ENCODE data around the gene EFEMP1. TPM values are rescaled to one million over a fixed set of nuclear protein-coding genes. Genes with fewer than 3 reads are reported as not detected.

The EFEMP1 gene
- total and polyA plus RNA-seq, 2 of the 13 experiments (the other 11 are each of a cell fraction or from before 2014, with no cell fraction given): not detected

GRCh38 chr2:55887351-55887750 is 36.2 kb downstream of the EFEMP1 start (continued):
- TF ChIP-seq ZNF337 (CRISPR knock-in tag; IDR thresholded peaks at IDR 0.05; ENCODE audit: borderline replicate concordance, low read depth): no peak
- no peak for TF ChIP-seq KLF15 (CRISPR knock-in tag; IDR thresholded peaks at IDR 0.05; ENCODE audit: borderline replicate concordance)
- no peak for TF ChIP-seq PCBP1 (IDR thresholded peaks at IDR 0.05; ENCODE audit: borderline replicate concordance, low read depth, low read length)

GRCh38 chr2:55885944-55886281 is 37.7 kb downstream of the EFEMP1 start:
- Histone ChIP-seq H3K79me2 (ENCODE audit: insufficient read depth, low read length) (no peaks in the 10 kb centered on the region), H3K27me3 (ENCODE audit: control insufficient read depth in 1 of 2, insufficient read depth in 2 of 2, low read length in 2 of 2) (no peaks in the 10 kb centered on the region), H2AFZ (ENCODE audit: low read length) (no peak overlapping the region), H3K4me1 (ENCODE audit: insufficient read depth, low read length) (no peaks in the 10 kb centered on the region), H3K9me3 (ENCODE audit: low read length) (no peaks in the 10 kb centered on the region), H3K4me3 (replicated peaks in 1 of 3; ENCODE audit: insufficient read depth in 1 of 3, low read depth in 2 of 3, low read length in 3 of 3) (no peak overlapping the region), H3K36me3 (replicated peaks in 1 of 2; ENCODE audit: control insufficient read depth in 1 of 2, insufficient read depth in 2 of 2, low read length in 2 of 2) (no peaks in the 10 kb centered on the region; a peak in 1 of 5 replicates), H4K20me1 (ENCODE audit: insufficient read depth, low read length) (no peaks in the 10 kb centered on the region), H3K27ac (ENCODE audit: extremely low read length, insufficient read depth, low read length) (no peak overlapping the region), H3K4me2 (ENCODE audit: low read depth, low read length) (no peak overlapping the region), H3K9ac (ENCODE audit: insufficient read depth, low read depth, low read length) (no peak overlapping the region)
- intact Hi-C loops (cut with micrococcal nuclease; ENCODE audit: unreplicated experiment) (no loop called here), in situ Hi-C loops (cut with HindIII; ENCODE audit: extremely low pct_ligation_motif_present, low pct_unique_long_range_greater_than_20kb) (no loop called here)
- FAIRE-seq (no peak), ATAC-seq (no peak), DNase-seq (ENCODE audit: low spot score) (no peak)
- TF ChIP-seq ZNF224 (CRISPR knock-in tag; IDR thresholded peaks at IDR 0.05) (no peak), NR2F2 (IDR thresholded peaks at IDR 0.05; ENCODE audit: borderline replicate concordance, low read depth) (no peak), TBX2 (CRISPR knock-in tag; IDR thresholded peaks at IDR 0.05; ENCODE audit: borderline replicate concordance) (no peak), ZNF329 (CRISPR knock-in tag; IDR thresholded peaks at IDR 0.05; ENCODE audit: low read depth) (no peak), ZNF530 (CRISPR knock-in tag; IDR thresholded peaks at IDR 0.05; ENCODE audit: low read depth) (no peak), SATB2 (CRISPR knock-in tag; IDR thresholded peaks at IDR 0.05) (no peak), ZGPAT (CRISPR knock-in tag; IDR thresholded peaks at IDR 0.05) (no peak), RXRA (CRISPR knock-in tag; IDR thresholded peaks at IDR 0.05) (no peak), ZNF550 (CRISPR knock-in tag; IDR thresholded peaks at IDR 0.05; ENCODE audit: borderline replicate concordance) (no peak), SSRP1 (CRISPR knock-in tag; IDR thresholded peaks at IDR 0.05) (no peak), ZNF251 (CRISPR knock-in tag; IDR thresholded peaks at IDR 0.05) (no peak), ATF2 (CRISPR knock-in tag; IDR thresholded peaks at IDR 0.05) (no peak), ASH2L (IDR thresholded peaks at IDR 0.05; ENCODE audit: insufficient read length, low read depth, low read length) (no peak), HNRNPUL1 (IDR thresholded peaks at IDR 0.05; ENCODE audit: low read depth, low read length) (no peak), THRA (CRISPR knock-in tag; IDR thresholded peaks at IDR 0.05; ENCODE audit: borderline replicate concordance) (no peak), PLSCR1 (CRISPR knock-in tag; IDR thresholded peaks at IDR 0.05; ENCODE audit: borderline replicate concordance) (no peak), AGO1 (IDR thresholded peaks at IDR 0.05; ENCODE audit: low read depth, low read length, poor library complexity, severe bottlenecking) (no peak), SMAD1 (CRISPR knock-in tag; IDR thresholded peaks at IDR 0.05; ENCODE audit: borderline replicate concordance, low read depth) (no peak)
- ChIA-PET CTCF (ENCODE audit: low intra/inter-chr PET ratio, low total read pairs) (no interaction called here), POLR2A (no interaction called here)
- no TSS peak for BruUV-seq (replicated peaks)
